GM12874 (cell line): ENCODE measurements around the gene SCCPDH.

Experiments
- TF ChIP-seq, protein P1 (sequence below): IDR thresholded peaks from 2 replicates; pipeline ENCODE4 v1.5.1; 2011; ENCODE audit warnings: low read depth, mild to moderate bottlenecking, control low read depth, low read length, moderate library complexity; ENCODE audit not compliant: insufficient read depth

SCCPDH gene

DNA sequence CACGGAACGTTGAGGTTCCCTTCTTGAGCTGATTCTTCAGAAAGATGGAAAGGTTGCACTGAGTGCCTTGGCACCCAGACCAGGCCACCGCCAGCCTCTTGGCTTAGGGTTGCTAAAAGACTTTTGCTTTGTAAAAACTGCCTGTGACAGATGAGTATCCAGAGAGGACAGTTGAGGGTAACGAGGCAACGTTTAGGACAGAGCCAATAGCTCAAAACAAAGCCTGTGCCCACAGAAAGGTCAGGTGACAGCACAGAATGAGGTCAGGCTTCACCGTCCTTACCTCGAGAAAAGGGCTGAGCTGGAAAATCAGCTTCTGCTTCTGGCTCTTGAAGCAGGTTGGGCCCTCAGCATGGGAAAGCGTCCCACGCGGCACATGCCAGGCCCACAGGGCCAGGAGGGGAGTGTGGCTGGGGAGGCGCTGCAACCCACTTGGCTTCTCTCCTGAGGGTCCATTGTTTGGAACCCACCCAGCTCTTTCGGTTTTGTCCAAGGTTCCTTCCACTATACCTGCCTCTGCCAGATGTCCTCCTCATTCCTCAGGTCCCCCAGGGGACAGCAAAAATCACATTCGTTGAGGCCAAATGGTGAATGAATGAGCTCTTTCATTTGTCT lies 55.5 kb downstream of the SCCPDH start:
- TF ChIP-seq, protein P1, sequence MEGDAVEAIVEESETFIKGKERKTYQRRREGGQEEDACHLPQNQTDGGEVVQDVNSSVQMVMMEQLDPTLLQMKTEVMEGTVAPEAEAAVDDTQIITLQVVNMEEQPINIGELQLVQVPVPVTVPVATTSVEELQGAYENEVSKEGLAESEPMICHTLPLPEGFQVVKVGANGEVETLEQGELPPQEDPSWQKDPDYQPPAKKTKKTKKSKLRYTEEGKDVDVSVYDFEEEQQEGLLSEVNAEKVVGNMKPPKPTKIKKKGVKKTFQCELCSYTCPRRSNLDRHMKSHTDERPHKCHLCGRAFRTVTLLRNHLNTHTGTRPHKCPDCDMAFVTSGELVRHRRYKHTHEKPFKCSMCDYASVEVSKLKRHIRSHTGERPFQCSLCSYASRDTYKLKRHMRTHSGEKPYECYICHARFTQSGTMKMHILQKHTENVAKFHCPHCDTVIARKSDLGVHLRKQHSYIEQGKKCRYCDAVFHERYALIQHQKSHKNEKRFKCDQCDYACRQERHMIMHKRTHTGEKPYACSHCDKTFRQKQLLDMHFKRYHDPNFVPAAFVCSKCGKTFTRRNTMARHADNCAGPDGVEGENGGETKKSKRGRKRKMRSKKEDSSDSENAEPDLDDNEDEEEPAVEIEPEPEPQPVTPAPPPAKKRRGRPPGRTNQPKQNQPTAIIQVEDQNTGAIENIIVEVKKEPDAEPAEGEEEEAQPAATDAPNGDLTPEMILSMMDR: no peak

DNA sequence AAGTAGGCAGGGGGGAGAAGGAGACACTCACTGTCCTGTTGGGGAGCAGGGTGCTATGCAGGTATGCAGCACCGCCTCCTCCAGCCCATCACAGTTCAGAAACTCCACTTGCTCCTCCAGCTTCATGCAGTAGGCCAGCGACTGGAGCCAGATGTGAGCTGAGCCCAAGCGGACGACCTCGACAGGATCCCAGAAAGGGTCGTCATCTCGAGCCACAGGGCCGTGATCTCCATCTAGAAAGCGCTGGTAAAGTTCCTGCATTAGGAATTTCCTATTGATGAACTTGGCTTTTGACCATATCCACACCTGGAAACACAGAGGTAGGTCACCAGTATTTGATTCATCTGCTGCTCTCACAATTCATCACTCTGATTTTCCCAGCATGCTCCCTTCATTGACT lies 56.1 kb downstream of the SCCPDH start:
- TF ChIP-seq, protein P1: no peak

DNA sequence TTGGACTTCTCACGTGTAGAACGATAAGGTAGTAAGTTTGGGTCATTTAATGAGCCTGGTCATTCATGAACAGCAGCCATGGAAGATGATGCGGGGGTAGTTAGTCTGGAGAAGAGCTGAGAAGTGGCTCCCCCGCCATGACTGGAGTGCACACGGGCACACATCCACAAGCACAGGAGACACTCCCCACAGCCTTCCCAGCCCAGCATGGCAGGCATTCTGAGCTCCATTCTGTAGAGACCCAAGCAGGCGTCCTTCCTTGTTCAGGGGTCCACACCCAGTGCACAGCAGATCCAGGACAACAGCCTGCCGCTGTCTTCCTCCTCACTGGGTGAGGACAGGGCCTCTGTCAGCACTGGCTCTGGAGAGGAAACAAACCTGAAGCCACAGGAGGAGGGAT lies 57.0 kb downstream of the SCCPDH start:
- TF ChIP-seq, protein P1: no peak

DNA sequence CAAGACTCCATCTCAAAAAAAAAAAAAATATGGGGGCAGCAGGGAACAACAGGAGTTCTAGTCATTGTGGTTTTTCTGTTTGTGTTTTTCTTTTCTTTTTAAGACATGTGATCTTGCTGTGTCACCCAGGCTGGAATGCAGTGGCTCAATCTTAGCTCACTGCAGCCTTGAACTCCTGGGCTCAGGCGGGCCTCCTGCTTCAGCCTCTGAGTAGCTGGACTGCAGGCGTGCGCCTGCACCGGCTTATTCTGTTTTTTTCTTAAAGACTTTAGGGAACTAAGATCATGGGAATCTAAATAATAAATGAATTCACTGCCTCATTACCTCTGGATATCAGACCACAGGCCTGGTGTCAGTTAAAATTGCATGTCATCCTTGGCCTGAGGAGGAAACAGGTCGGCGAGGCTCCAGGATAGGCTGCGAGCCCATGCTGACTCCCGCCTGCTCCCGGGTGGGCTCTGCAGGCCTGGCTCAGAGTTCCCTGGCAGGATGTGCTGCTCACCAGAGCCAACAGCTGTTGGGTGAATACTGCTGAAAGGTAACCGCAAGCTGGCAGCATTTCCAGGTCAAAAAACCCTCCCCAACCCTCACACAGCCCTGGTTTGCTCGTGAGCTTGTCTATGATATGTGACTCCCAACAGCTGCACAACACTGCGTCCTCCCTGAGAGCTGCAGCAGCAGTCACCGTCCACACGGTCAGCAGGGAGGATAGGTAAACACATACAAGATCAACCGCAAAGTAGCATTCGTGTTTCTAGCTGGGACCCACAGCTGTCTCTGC lies 58.1 kb downstream of the SCCPDH start:
- TF ChIP-seq, protein P1: no peak

DNA sequence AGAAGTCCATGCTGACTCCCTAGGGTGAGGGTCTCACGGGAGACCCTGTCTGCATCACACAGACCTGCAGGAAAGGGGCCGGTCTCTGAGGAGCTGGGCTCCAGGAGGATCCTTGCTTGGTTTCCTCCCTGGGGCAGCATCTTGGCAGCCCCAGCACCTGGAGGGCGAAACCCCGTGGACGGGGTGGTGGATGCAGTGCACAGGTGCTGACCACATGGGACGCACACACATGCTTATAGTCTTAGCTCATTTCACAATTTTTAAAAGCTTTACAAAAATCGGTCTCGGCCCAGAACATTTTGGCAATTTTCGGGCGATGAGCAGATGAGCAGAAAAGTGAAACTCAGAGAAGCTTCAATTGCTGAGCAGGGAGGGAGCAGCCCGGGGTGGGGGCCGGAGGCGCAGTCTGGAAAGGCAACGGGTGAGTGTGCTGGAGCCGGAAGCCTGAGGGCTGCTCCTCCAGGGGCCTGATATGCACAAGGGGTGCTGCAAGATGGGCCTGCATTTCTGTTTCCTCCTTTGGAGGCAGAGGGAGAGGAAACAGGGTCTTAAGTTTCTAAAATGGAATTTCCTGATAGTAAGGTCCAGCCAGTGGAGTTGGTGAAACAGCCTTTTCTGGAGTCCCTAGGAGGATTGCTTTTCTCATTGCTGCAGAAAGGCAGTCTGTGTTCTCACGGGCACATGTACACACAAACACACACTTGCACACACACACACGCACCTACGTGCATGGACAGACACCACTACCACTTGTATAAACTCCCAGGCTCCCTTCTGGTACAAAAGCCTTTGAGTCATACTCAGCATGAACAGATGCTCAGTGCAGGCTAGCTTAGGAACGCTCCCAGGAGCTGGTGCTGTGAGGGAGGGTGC lies 60.6 kb downstream of the SCCPDH start:
- TF ChIP-seq, protein P1: no peak

DNA sequence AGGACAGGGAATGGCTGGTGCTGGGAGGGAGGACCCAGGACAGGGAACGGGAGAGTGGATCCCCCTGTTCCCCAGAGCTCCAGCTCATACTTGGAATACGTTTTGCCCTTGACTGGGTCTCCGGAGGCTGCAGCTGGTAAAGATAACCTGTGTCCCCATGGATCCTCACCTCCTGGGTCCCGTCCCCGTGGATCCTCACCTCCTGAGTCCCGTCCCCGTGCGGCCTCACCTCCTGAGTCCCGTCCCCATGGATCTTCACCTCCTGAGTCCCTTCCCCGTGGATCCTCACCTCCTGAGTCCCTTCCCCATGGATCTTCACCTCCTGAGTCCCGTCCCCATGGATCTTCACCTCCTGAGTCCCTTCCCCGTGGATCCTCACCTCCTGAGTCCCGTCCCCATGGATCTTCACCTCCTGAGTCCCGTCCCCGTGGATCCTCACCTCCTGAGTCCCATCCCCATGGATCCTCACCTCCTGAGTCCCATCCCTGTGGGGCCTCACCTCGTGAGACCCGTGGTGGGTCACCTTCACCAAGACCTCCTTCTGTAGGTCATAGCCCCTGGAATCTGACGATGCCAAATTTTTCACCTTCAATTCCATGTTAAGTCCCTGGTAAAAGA lies 61.4 kb downstream of the SCCPDH start:
- TF ChIP-seq, protein P1: no peak
